WTC11 (cell line): ENCODE data around the gene TAAR9.

Source experiments
- CBFB ChIP-seq: sonication (generic); formaldehyde crosslinking; IDR thresholded peaks from 2 replicates; pipeline ENCODE4 v1.8.1; 2022; ENCODE audit warnings: mild to moderate bottlenecking, low read depth, missing genetic modification reagents
- CTCF ChIP-seq: fragments of 200-600 bp; IDR thresholded peaks from 2 replicates; pipeline ENCODE4 v1.8.0; 2022; ENCODE audit warnings: antibody characterized with exemption
- ETV6 ChIP-seq: sonication (generic); formaldehyde crosslinking; IDR thresholded peaks from 2 replicates; pipeline ENCODE4 v1.8.1; 2022; ENCODE audit warnings: mild to moderate bottlenecking, missing genetic modification reagents
- NFYB ChIP-seq: sonication (generic); formaldehyde crosslinking; conservative IDR thresholded peaks from 2 replicates; pipeline ENCODE4 v1.8.0; 2022; ENCODE audit warnings: low read depth, missing genetic modification reagents
- SP1 ChIP-seq: sonication (generic); formaldehyde crosslinking; conservative IDR thresholded peaks from 2 replicates; pipeline ENCODE4 v1.8.1; 2022; ENCODE audit warnings: missing genetic modification reagents
- TP53 ChIP-seq: sonication (generic); formaldehyde crosslinking; IDR thresholded peaks from 2 replicates; pipeline ENCODE4 v1.8.1; 2023; ENCODE audit warnings: mild to moderate bottlenecking, missing genetic modification reagents
- ZNF423 ChIP-seq: fragments of 250-450 bp; sonication (Bioruptor Pico); IDR thresholded peaks from 2 replicates; pipeline ENCODE4 v2.1.2; 2022; ENCODE audit warnings: mild to moderate bottlenecking, moderate library complexity
- TF ChIP-seq, protein P1 (sequence below): fragments of 250-450 bp; sonication (Bioruptor Pico); IDR thresholded peaks from 2 replicates; pipeline ENCODE4 v1.9.0; 2021; ENCODE audit warnings: mild to moderate bottlenecking, borderline replicate concordance

DNA sequence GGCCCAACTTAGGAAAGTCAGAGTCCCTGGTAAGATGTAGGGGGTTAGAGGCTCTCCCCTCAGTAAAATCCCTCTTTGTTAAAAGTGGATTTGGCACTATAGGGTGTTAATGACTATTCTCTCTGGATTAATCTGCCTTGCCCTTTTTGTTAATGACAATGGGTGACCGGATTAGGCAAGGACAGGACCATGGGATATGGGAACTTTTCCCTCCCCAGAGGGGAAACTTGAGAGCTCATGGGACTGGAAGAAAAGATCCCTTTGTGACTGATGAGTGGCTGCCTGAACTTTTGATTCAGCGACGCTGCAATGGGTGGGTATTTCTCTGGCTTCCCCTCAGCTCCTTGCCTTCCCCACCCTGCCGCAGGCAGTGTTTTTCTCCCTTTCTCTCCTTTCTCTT lies 12.2 kb upstream of the TAAR9 start:
- TF ChIP-seq CTCF, result no peak
- no peak for TF ChIP-seq TP53 (CRISPR knock-in tag)
- no peak for TF ChIP-seq ETV6 (CRISPR knock-in tag)
- no peak for TF ChIP-seq SP1 (CRISPR knock-in tag)
- no peak for TF ChIP-seq NFYB (CRISPR knock-in tag)
- TF ChIP-seq, protein P1, sequence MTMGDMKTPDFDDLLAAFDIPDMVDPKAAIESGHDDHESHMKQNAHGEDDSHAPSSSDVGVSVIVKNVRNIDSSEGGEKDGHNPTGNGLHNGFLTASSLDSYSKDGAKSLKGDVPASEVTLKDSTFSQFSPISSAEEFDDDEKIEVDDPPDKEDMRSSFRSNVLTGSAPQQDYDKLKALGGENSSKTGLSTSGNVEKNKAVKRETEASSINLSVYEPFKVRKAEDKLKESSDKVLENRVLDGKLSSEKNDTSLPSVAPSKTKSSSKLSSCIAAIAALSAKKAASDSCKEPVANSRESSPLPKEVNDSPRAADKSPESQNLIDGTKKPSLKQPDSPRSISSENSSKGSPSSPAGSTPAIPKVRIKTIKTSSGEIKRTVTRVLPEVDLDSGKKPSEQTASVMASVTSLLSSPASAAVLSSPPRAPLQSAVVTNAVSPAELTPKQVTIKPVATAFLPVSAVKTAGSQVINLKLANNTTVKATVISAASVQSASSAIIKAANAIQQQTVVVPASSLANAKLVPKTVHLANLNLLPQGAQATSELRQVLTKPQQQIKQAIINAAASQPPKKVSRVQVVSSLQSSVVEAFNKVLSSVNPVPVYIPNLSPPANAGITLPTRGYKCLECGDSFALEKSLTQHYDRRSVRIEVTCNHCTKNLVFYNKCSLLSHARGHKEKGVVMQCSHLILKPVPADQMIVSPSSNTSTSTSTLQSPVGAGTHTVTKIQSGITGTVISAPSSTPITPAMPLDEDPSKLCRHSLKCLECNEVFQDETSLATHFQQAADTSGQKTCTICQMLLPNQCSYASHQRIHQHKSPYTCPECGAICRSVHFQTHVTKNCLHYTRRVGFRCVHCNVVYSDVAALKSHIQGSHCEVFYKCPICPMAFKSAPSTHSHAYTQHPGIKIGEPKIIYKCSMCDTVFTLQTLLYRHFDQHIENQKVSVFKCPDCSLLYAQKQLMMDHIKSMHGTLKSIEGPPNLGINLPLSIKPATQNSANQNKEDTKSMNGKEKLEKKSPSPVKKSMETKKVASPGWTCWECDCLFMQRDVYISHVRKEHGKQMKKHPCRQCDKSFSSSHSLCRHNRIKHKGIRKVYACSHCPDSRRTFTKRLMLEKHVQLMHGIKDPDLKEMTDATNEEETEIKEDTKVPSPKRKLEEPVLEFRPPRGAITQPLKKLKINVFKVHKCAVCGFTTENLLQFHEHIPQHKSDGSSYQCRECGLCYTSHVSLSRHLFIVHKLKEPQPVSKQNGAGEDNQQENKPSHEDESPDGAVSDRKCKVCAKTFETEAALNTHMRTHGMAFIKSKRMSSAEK (CRISPR knock-in tag), result no peak
- TF ChIP-seq CBFB (CRISPR knock-in tag), result no peak
- TF ChIP-seq ZNF423, result no peak
